ENCODE data around the gene PHLPP1. TPM values are rescaled to one million over a fixed set of nuclear protein-coding genes. Genes with fewer than 3 reads are reported as not detected.

The PHLPP1 gene
- total and polyA plus RNA-seq, 9 donors, result 4.4 to 15.9 (median 12.0) TPM

DNA sequence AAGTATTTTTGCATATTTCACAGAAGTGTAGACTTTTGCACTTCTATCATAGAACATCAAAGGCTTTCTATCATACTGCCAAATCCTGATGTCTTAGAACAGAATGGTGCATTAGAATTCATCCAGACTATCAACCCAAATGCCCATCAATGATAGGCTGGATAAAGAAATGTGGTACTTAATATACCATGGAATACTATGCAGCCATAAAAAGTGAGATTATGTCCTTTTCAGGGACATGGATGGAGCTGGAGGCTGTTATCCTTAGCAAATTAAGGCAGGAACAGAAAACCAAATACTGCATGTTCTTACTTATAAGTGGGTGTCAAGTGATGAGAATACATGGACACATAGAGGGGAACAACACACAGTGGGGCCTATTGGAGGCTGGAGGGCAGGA is 150.2 kb downstream of the PHLPP1 start:
- H3K27me3 ChIP-seq, result no peaks in the 10 kb centered on the region
- no peaks in the 10 kb centered on the region for H3K36me3 ChIP-seq
- no peak overlapping the region for H3K4me3 ChIP-seq
- no peaks in the 10 kb centered on the region for H3K9me3 ChIP-seq
- no peak for DNase-seq
- peaks cover 3% of the 10 kb centered on the region for H3K4me1 ChIP-seq (ENCODE audit: insufficient read depth)
- no peak overlapping the region for H3K27ac ChIP-seq
- intact Hi-C loops (cut with DNase I), result no loop called here
- TF ChIP-seq, protein P1, sequence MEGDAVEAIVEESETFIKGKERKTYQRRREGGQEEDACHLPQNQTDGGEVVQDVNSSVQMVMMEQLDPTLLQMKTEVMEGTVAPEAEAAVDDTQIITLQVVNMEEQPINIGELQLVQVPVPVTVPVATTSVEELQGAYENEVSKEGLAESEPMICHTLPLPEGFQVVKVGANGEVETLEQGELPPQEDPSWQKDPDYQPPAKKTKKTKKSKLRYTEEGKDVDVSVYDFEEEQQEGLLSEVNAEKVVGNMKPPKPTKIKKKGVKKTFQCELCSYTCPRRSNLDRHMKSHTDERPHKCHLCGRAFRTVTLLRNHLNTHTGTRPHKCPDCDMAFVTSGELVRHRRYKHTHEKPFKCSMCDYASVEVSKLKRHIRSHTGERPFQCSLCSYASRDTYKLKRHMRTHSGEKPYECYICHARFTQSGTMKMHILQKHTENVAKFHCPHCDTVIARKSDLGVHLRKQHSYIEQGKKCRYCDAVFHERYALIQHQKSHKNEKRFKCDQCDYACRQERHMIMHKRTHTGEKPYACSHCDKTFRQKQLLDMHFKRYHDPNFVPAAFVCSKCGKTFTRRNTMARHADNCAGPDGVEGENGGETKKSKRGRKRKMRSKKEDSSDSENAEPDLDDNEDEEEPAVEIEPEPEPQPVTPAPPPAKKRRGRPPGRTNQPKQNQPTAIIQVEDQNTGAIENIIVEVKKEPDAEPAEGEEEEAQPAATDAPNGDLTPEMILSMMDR (IDR thresholded peaks at IDR 0.05), result no peak
- no peak for TF ChIP-seq POLR2A (IDR thresholded peaks at IDR 0.05)
- no peak for TF ChIP-seq EP300 (IDR thresholded peaks at IDR 0.05)

GRCh38 chr18:62867534-62867933 is 152.2 kb downstream of the PHLPP1 start:
- Histone ChIP-seq H3K4me3 (no peak overlapping the region), H3K27me3 (no peaks in the 10 kb centered on the region), H3K9me3 (no peaks in the 10 kb centered on the region), H3K4me1 (ENCODE audit: insufficient read depth) (peaks cover 3% of the 10 kb centered on the region), H3K27ac (no peak overlapping the region), H3K36me3 (no peaks in the 10 kb centered on the region)
- no peak for DNase-seq
- TF ChIP-seq POLR2A (IDR thresholded peaks at IDR 0.05) (no peak), EP300 (IDR thresholded peaks at IDR 0.05) (no peak)
- TF ChIP-seq, protein P1 (IDR thresholded peaks at IDR 0.05), result no peak
- intact Hi-C loops (cut with DNase I), result no loop called here
- WGBS, 3 donors, result 65 to 74% (median 68%) methylated on average over 8 of the region's 8 CpGs

GRCh38 chr18:62868645-62869044 is 153.3 kb downstream of the PHLPP1 start:
- Histone ChIP-seq H3K4me3 (no peak overlapping the region), H3K36me3 (no peaks in the 10 kb centered on the region), H3K9me3 (no peaks in the 10 kb centered on the region), H3K4me1 (ENCODE audit: insufficient read depth) (peaks cover 3% of the 10 kb centered on the region), H3K27ac (no peak overlapping the region), H3K27me3 (no peaks in the 10 kb centered on the region)
- intact Hi-C loops (cut with DNase I), result no loop called here
- TF ChIP-seq EP300 (IDR thresholded peaks at IDR 0.05), result no peak
- no peak for DNase-seq

DNA sequence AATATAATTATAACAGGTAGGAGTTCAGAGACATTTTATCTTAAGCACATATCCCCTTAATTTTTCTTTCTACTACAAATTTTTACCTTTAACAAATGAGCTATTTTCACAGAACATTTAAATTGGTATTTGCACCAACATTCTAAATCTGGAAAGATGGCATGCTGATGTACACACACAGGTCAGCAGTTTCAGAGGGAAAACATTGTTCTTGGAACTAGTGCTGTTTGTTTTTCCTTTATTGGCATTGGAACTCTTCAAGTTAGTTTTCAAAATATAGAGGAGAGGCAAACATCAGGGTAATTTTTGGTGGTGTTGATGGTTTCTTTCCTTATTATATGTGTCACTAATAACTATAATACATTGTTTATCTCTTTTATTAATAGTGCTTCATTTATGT is 155.3 kb downstream of the PHLPP1 start:
- no peaks in the 10 kb centered on the region for H3K36me3 ChIP-seq
- H3K4me3 ChIP-seq, result no peak overlapping the region
- no peak for TF ChIP-seq EP300 (IDR thresholded peaks at IDR 0.05)
- no peak for TF ChIP-seq POLR2A (IDR thresholded peaks at IDR 0.05)
- TF ChIP-seq, protein P1 (IDR thresholded peaks at IDR 0.05), result no peak
- H3K27ac ChIP-seq, result no peak overlapping the region
- intact Hi-C loops (cut with DNase I), result no loop called here
- DNase-seq, result no peak
- H3K4me1 ChIP-seq (ENCODE audit: insufficient read depth), result peaks cover 3% of the 10 kb centered on the region
- no peaks in the 10 kb centered on the region for H3K27me3 ChIP-seq
- no peaks in the 10 kb centered on the region for H3K9me3 ChIP-seq

- no peak overlapping the region for H3K4me3 ChIP-seq
- H3K27ac ChIP-seq, result no peak overlapping the region
- WGBS, 3 donors, result 83 to 90% (median 89%) methylated on average over 3 of the region's 3 CpGs
- TF ChIP-seq POLR2A (IDR thresholded peaks at IDR 0.05) (no peak), EP300 (IDR thresholded peaks at IDR 0.05) (no peak)
- TF ChIP-seq, protein P1 (IDR thresholded peaks at IDR 0.05), result no peak
- H3K4me1 ChIP-seq (ENCODE audit: insufficient read depth), result no peaks in the 10 kb centered on the region
- H3K9me3 ChIP-seq, result no peaks in the 10 kb centered on the region
- intact Hi-C loops (cut with DNase I), result loop anchor here in 1 of 4 donors (5.0 kb wide), 1 partner anchor 38 kb away; no protein-coding TSS in a partner anchor
- no peaks in the 10 kb centered on the region for H3K27me3 ChIP-seq
- H3K36me3 ChIP-seq, result no peaks in the 10 kb centered on the region
- no peak for DNase-seq
Measured at GRCh38 chr18:62875323-62875722, 160.0 kb downstream of the PHLPP1 start.

Data from ovary (tissue), 9 donors.